GM23338 (cell line): ENCODE measurements around the gene NEK4.

Experiments used
- EZH2 ChIP-seq: fragments of 200-600 bp; sonication (generic); IDR thresholded peaks from one replicate; pipeline ENCODE4 v1.8.0; 2017; ENCODE audit warnings: antibody characterized with exemption, mild to moderate bottlenecking, low read depth; ENCODE audit not compliant: unreplicated experiment
- EZH2phosphoT487 ChIP-seq: fragments of 200-600 bp; sonication (generic); IDR thresholded peaks from one replicate; pipeline ENCODE4 v1.8.1; 2018; ENCODE audit warnings: antibody characterized with exemption; ENCODE audit not compliant: unreplicated experiment
- POLR2AphosphoS5 ChIP-seq: IDR thresholded peaks from 2 replicates; pipeline ENCODE4 v1.6.1; 2016; ENCODE audit warnings: antibody characterized with exemption, low read depth
- TF ChIP-seq, protein P1 (sequence below), 2 experiments: fragments of 200-600 bp in 1 of 2; sonication (generic) in 1 of 2; conservative IDR thresholded peaks; 2 replicates each; pipeline versions ENCODE4 v1.5.1 to v1.6.1; 2016 to 2017; ENCODE audit warnings: antibody characterized with exemption in 2 of 2, low read depth in 2 of 2, mild to moderate bottlenecking in 2 of 2, moderate library complexity in 1 of 2

DNA sequence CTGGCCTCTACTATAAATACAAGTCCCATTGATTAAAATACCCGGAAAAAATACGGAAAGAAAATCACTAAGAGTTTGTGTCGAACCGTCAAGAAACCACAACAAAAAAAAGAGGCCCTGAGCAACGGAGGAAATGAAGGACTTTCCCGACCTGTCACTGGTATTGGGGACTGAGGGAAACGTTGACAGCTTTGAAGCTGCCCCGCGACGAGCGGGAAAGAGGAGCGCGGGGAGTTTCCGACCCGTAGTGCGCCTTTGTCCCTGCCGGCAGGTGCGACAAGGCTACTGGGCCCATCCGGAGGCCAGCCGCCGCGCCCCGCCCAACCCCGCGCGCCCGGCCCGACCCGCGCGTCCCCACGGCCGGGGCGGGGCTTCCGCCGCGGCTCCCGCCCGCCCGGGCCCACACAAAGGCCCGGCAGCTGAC, 85.4 kb downstream of the NEK4 start:
- TF ChIP-seq, protein P1, sequence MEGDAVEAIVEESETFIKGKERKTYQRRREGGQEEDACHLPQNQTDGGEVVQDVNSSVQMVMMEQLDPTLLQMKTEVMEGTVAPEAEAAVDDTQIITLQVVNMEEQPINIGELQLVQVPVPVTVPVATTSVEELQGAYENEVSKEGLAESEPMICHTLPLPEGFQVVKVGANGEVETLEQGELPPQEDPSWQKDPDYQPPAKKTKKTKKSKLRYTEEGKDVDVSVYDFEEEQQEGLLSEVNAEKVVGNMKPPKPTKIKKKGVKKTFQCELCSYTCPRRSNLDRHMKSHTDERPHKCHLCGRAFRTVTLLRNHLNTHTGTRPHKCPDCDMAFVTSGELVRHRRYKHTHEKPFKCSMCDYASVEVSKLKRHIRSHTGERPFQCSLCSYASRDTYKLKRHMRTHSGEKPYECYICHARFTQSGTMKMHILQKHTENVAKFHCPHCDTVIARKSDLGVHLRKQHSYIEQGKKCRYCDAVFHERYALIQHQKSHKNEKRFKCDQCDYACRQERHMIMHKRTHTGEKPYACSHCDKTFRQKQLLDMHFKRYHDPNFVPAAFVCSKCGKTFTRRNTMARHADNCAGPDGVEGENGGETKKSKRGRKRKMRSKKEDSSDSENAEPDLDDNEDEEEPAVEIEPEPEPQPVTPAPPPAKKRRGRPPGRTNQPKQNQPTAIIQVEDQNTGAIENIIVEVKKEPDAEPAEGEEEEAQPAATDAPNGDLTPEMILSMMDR (conservative IDR thresholded peaks at IDR 0.05; ENCODE audit: low read depth in 2 of 2), result no peak
- TF ChIP-seq POLR2AphosphoS5 (no peak), EZH2 (no peak), EZH2phosphoT487 (no peak)
